ENCODE measurements around the gene PDP2. TPM values are rescaled to one million over a fixed set of nuclear protein-coding genes. Genes with fewer than 3 reads are reported as not detected.
A peak's percentile ranks its signal among the peaks of the same experiment; 100 is the strongest.

Gene PDP2
- total RNA-seq, 6 experiments from 2014 or later, result 12.8 to 17.7 (median 16.2) TPM

GRCh38 chr16:66936462-66936861 is 56.1 kb downstream of the PDP2 start:
- Mint-ChIP-seq H3K9me3 (no peaks in the 10 kb centered on the region), H3K4me3 (peak overlapping the region; percentile 98; the same call in 1 of the 2 replicates), H3K27me3 (ENCODE audit: insufficient read depth) (peaks cover 8% of the 10 kb centered on the region), H3K36me3 (ENCODE audit: low read depth) (peaks cover 38% of the 10 kb centered on the region), H3K27ac (peak overlapping the region; percentile 25; the same call in 1 of the 2 replicates), H3K4me1 (ENCODE audit: low read depth) (peaks cover 44% of the 10 kb centered on the region)
- TF ChIP-seq CTCF (IDR thresholded peaks at IDR 0.05), result no peak
- DNase-seq, result no peak

GRCh38 chr16:66936889-66937554 is 56.7 kb downstream of the PDP2 start:
- DNase-seq, result no peak
- Mint-ChIP-seq H3K27ac (peak overlapping the region; percentile 27; the same call in 1 of the 2 replicates), H3K4me1 (ENCODE audit: low read depth) (peaks cover 44% of the 10 kb centered on the region), H3K27me3 (ENCODE audit: insufficient read depth) (peaks cover 8% of the 10 kb centered on the region), H3K9me3 (no peaks in the 10 kb centered on the region), H3K4me3 (peak overlapping the region; percentile 98; the same call in 1 of the 2 replicates), H3K36me3 (ENCODE audit: low read depth) (peaks cover 36% of the 10 kb centered on the region)
- no peak for TF ChIP-seq CTCF (IDR thresholded peaks at IDR 0.05)

GRCh38 chr16:66937725-66938337 is 57.5 kb downstream of the PDP2 start:
- no peaks in the 10 kb centered on the region for H3K9me3 Mint-ChIP-seq
- H3K4me3 Mint-ChIP-seq, result no peak overlapping the region
- 0 out of 2 replicates have a peak overlapping the region, but pooled peaks have one; percentile 27 for H3K27ac Mint-ChIP-seq
- peaks cover 44% of the 10 kb centered on the region for H3K36me3 Mint-ChIP-seq (ENCODE audit: low read depth)
- H3K4me1 Mint-ChIP-seq (ENCODE audit: low read depth), result peaks cover 38% of the 10 kb centered on the region
- DNase-seq, result no peak
- TF ChIP-seq CTCF (IDR thresholded peaks at IDR 0.05), result no peak
- peaks cover 6% of the 10 kb centered on the region; the same call in 1 of the 2 replicates for H3K27me3 Mint-ChIP-seq (ENCODE audit: insufficient read depth)

GRCh38 chr16:66939366-66939765 is 59.1 kb downstream of the PDP2 start:
- H3K4me3 Mint-ChIP-seq, result no peak overlapping the region
- no peak overlapping the region for H3K27ac Mint-ChIP-seq
- H3K9me3 Mint-ChIP-seq, result no peaks in the 10 kb centered on the region
- no peak for TF ChIP-seq CTCF (IDR thresholded peaks at IDR 0.05)
- H3K4me1 Mint-ChIP-seq (ENCODE audit: low read depth), result peaks cover 25% of the 10 kb centered on the region
- no peak for DNase-seq
- H3K27me3 Mint-ChIP-seq (ENCODE audit: insufficient read depth), result no peaks in the 10 kb centered on the region; the same call in 1 of the 2 replicates
- H3K36me3 Mint-ChIP-seq (ENCODE audit: low read depth), result peaks cover 34% of the 10 kb centered on the region

GRCh38 chr16:66940236-66940635 is 59.9 kb downstream of the PDP2 start:
- TF ChIP-seq CTCF (IDR thresholded peaks at IDR 0.05), result no peak
- Mint-ChIP-seq H3K27me3 (ENCODE audit: insufficient read depth) (no peaks in the 10 kb centered on the region), H3K9me3 (no peaks in the 10 kb centered on the region)

More at GRCh38 chr16:66940236-66940635, 59.9 kb downstream of the PDP2 start:
- H3K4me1 Mint-ChIP-seq (ENCODE audit: low read depth), result peaks cover 25% of the 10 kb centered on the region
- peaks cover 34% of the 10 kb centered on the region for H3K36me3 Mint-ChIP-seq (ENCODE audit: low read depth)
- no peak overlapping the region for H3K4me3 Mint-ChIP-seq
- DNase-seq, result no peak
- no peak overlapping the region for H3K27ac Mint-ChIP-seq

Other genes with a start within 250 kb of the PDP2 start
- 10 to 100 TPM; 14.2 to 22.0 (median 18.8) TPM for gene CMTM4, start 183.8 kb upstream of the PDP2 start, total RNA-seq (2021; fragmentation: NEBNext Ultra II Directional; extraction: Animal tissue kit (Norgen Biotek cat#: 25700))
- gene DYNC1LI2, start 128.9 kb upstream of the PDP2 start, total RNA-seq (2021; fragmentation: NEBNext Ultra II Directional; extraction: Animal tissue kit (Norgen Biotek cat#: 25700)), result 100 to 1,000 TPM in 3 of 6 experiments, 10 to 100 TPM in 3; 84.7 to 103 (median 99.7) TPM
- not detected for gene TERB1, start 78.9 kb upstream of the PDP2 start, total RNA-seq (2021; fragmentation: NEBNext Ultra II Directional; extraction: Animal tissue kit (Norgen Biotek cat#: 25700))
- 10 to 100 TPM; 47.3 to 57.5 (median 53.8) TPM for gene NAE1, start 49.5 kb upstream of the PDP2 start, total RNA-seq (2021; fragmentation: NEBNext Ultra II Directional; extraction: Animal tissue kit (Norgen Biotek cat#: 25700))
- not detected for gene CA7, start 36.1 kb upstream of the PDP2 start, total RNA-seq (2021; fragmentation: NEBNext Ultra II Directional; extraction: Animal tissue kit (Norgen Biotek cat#: 25700))
- gene CDH16, start 38.4 kb downstream of the PDP2 start, total RNA-seq (2021; fragmentation: NEBNext Ultra II Directional; extraction: Animal tissue kit (Norgen Biotek cat#: 25700)), result under 1 TPM in 1 of 6 experiments, not detected in 5; 0.09 TPM
- 1 to 10 TPM in 4 of 6 experiments, under 1 TPM in 2; 0.52 to 2.0 (median 1.5) TPM for gene RRAD, start 45.0 kb downstream of the PDP2 start, total RNA-seq (2021; fragmentation: NEBNext Ultra II Directional; extraction: Animal tissue kit (Norgen Biotek cat#: 25700))
- gene CIAO2B, start 53.9 kb downstream of the PDP2 start, total RNA-seq (2021; fragmentation: NEBNext Ultra II Directional; extraction: Animal tissue kit (Norgen Biotek cat#: 25700)), result 100 to 1,000 TPM in 2 of 6 experiments, 10 to 100 TPM in 4; 90.9 to 108 (median 98.6) TPM
- gene CES2, start 55.0 kb downstream of the PDP2 start, total RNA-seq (2021; fragmentation: NEBNext Ultra II Directional; extraction: Animal tissue kit (Norgen Biotek cat#: 25700)), result 10 to 100 TPM; 35.1 to 42.3 (median 40.2) TPM
- gene CES3, start 80.8 kb downstream of the PDP2 start, total RNA-seq (2021; fragmentation: NEBNext Ultra II Directional; extraction: Animal tissue kit (Norgen Biotek cat#: 25700)), result under 1 TPM in 5 of 6 experiments, not detected in 1; 0.06 to 0.39 (median 0.14) TPM
- 1 to 10 TPM; 1.7 to 3.5 (median 2.3) TPM for gene CES4A, start 108.1 kb downstream of the PDP2 start, total RNA-seq (2021; fragmentation: NEBNext Ultra II Directional; extraction: Animal tissue kit (Norgen Biotek cat#: 25700))
- gene CBFB, start 148.6 kb downstream of the PDP2 start, total RNA-seq (2021; fragmentation: NEBNext Ultra II Directional; extraction: Animal tissue kit (Norgen Biotek cat#: 25700)), result 10 to 100 TPM; 55.2 to 84.4 (median 69.5) TPM
- 10 to 100 TPM in 5 of 6 experiments, 1 to 10 TPM in 1; 10.0 to 13.8 (median 11.8) TPM for gene PHAF1, start 229.4 kb downstream of the PDP2 start, total RNA-seq (2021; fragmentation: NEBNext Ultra II Directional; extraction: Animal tissue kit (Norgen Biotek cat#: 25700))

Data from HFFc6 (cell line).